ENCODE results near the gene TMEM72.

DNA sequence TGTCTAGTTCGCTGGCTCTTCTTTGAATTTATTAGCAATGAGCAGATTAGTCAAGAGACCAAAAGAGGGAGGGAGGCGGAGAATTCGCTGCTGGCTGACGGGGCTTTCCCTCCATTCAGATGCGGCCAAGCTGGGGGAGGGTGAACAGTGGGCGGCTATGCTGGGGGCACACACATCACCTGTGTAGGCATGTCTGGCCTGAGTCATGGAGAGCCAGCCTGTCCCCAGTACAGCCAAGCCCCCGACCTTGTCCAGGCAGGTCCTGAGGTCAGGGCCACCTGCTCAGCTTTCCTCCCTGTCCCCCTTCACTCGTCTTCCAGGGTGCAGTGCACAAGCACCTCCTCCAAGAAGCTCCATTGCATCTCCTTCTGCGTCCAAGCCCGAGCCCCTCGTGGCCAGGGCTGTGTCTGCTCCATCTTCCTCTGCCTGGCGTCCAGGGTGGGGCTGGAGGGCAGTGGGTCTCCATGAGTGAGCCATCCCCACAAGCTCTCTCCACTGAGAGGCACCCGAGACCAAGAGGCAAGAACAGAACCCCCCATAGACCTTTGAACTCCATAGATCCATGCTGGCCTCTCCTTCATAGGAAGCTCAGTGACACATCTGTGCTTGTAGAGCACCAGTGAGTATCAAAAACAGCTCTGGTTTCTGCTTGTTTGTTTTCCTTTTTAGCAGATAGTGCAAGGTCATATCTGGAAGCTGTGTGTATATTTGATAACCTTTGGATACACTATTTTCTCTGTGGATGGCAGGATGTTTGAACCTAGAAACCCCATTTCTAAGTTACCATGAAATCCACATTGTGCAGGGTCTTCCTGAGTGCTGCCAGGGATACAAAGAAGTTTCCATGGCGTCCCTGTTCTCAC is 69.4 kb downstream of the TMEM72 start:
- TF ChIP-seq, protein P1, sequence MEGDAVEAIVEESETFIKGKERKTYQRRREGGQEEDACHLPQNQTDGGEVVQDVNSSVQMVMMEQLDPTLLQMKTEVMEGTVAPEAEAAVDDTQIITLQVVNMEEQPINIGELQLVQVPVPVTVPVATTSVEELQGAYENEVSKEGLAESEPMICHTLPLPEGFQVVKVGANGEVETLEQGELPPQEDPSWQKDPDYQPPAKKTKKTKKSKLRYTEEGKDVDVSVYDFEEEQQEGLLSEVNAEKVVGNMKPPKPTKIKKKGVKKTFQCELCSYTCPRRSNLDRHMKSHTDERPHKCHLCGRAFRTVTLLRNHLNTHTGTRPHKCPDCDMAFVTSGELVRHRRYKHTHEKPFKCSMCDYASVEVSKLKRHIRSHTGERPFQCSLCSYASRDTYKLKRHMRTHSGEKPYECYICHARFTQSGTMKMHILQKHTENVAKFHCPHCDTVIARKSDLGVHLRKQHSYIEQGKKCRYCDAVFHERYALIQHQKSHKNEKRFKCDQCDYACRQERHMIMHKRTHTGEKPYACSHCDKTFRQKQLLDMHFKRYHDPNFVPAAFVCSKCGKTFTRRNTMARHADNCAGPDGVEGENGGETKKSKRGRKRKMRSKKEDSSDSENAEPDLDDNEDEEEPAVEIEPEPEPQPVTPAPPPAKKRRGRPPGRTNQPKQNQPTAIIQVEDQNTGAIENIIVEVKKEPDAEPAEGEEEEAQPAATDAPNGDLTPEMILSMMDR (IDR thresholded peaks at IDR 0.05; ENCODE audit: poor library complexity) = no peak
- TF ChIP-seq EZH2 (IDR thresholded peaks at IDR 0.05; ENCODE audit: borderline replicate concordance) = no peak

Measured in hepatocyte (in vitro differentiated cells).